ENCODE measurements around the gene NR2C1.

Gene NR2C1

GRCh38 chr12:95083471-95083870, 10.1 kb upstream of the NR2C1 start:
- no peak for DNase-seq (ENCODE audit: low read depth)
- TF ChIP-seq CTCF (conservative IDR thresholded peaks at IDR 0.05; ENCODE audit: low read depth, low read length), result no peak

GRCh38 chr12:95077341-95077740, 3.9 kb upstream of the NR2C1 start:
- DNase-seq (ENCODE audit: low read depth), result no peak

More at GRCh38 chr12:95083471-95083870, 10.1 kb upstream of the NR2C1 start:
- H3K4me3 ChIP-seq (ENCODE audit: low read length), result no peak overlapping the region

GRCh38 chr12:95074766-95075165, 1.3 kb upstream of the NR2C1 start:
- DNase-seq (ENCODE audit: low read depth), result no peak
- no peak for TF ChIP-seq CTCF (conservative IDR thresholded peaks at IDR 0.05; ENCODE audit: low read depth, low read length)
- H3K4me3 ChIP-seq (ENCODE audit: low read length), result no peak overlapping the region

More at GRCh38 chr12:95077341-95077740, 3.9 kb upstream of the NR2C1 start:
- no peak for TF ChIP-seq CTCF (conservative IDR thresholded peaks at IDR 0.05; ENCODE audit: low read depth, low read length)
- H3K4me3 ChIP-seq (ENCODE audit: low read length), result no peak overlapping the region

GRCh38 chr12:95073698-95074520, 491 bp upstream of the NR2C1 start:
- peak; percentile 91 for TF ChIP-seq CTCF (conservative IDR thresholded peaks at IDR 0.05; ENCODE audit: low read depth, low read length)
- peak overlapping the region; percentile 92 for H3K4me3 ChIP-seq (ENCODE audit: low read length)
- DNase-seq (ENCODE audit: low read depth), result no peak

- H3K4me3 ChIP-seq (ENCODE audit: low read length), result no peak overlapping the region
- DNase-seq (ENCODE audit: low read depth), result no peak
- TF ChIP-seq CTCF (conservative IDR thresholded peaks at IDR 0.05; ENCODE audit: low read depth, low read length), result no peak
Measured at GRCh38 chr12:95070378-95070777, 3.0 kb downstream of the NR2C1 start.

GRCh38 chr12:95066091-95066855, 7.1 kb downstream of the NR2C1 start:
- no peak overlapping the region for H3K4me3 ChIP-seq (ENCODE audit: low read length)
- no peak for TF ChIP-seq CTCF (conservative IDR thresholded peaks at IDR 0.05; ENCODE audit: low read depth, low read length)
- no peak for DNase-seq (ENCODE audit: low read depth)
